Transverse colon (tissue), 4 donors: ENCODE results near the gene ZNF561. TPM values are rescaled to one million over a fixed set of nuclear protein-coding genes. Genes with fewer than 3 reads are reported as not detected.

Experiments used
- DNase-seq: peaks from one replicate; pipeline ENCODE4 v3.0.0-alpha.2; 2019
- H3K27ac ChIP-seq, 4 donors: fragments of 200-600 bp; sonication (generic); 2 replicates each; pipeline ENCODE4 v1.5.1; 2016 to 2018; ENCODE audit warnings: inconsistent platforms in 4 of 4
- H3K27me3 ChIP-seq: fragments of 200-600 bp; sonication (generic); 2 replicates; pipeline ENCODE4 v1.5.1; 2017; ENCODE audit warnings: inconsistent platforms
- H3K36me3 ChIP-seq, 4 donors: fragments of 200-600 bp; sonication (generic); 2 replicates each; pipeline ENCODE4 v1.5.1; 2017 to 2019; ENCODE audit warnings: inconsistent platforms in 4 of 4
- H3K4me1 ChIP-seq, 4 donors: fragments of 200-600 bp; sonication (generic); 2 replicates each; pipeline ENCODE4 v1.5.1; 2017 to 2020; ENCODE audit warnings: inconsistent platforms in 4 of 4
- H3K4me3 ChIP-seq, 4 donors: fragments of 200-600 bp; sonication (generic); 1 replicate in 1 of 4; 2 replicates in 3 of 4; pipeline versions ENCODE4 v1.5.1 to v1.6.1; 2017 to 2019; ENCODE audit warnings: inconsistent platforms in 4 of 4
- H3K9me3 ChIP-seq, 2 donors: fragments of 200-600 bp; sonication (generic); 2 replicates each; pipeline ENCODE4 v1.5.1; 2017 to 2019; ENCODE audit warnings: inconsistent platforms in 2 of 2
- CTCF ChIP-seq, 5 experiments: fragments of 200-600 bp in 3 of 5; fragments of 450-650 bp in 2 of 5; sonication (generic) in 3 of 5; IDR thresholded peaks; 1 replicate in 2 of 5; 2 replicates in 3 of 5; pipeline ENCODE4 v1.5.1; 2016 to 2017; ENCODE audit warnings: antibody characterized with exemption in 5 of 5, inconsistent platforms in 3 of 5, mild to moderate bottlenecking in 2 of 5, moderate library complexity in 1 of 5
- EP300 ChIP-seq: sonication (generic); formaldehyde crosslinking; IDR thresholded peaks from one replicate; pipeline ENCODE4 v1.6.1; 2017; ENCODE audit warnings: antibody characterized with exemption, low read depth
- POLR2A ChIP-seq: fragments of 450-650 bp; IDR thresholded peaks from one replicate; pipeline ENCODE4 v1.6.1; 2016; ENCODE audit warnings: antibody characterized with exemption, mild to moderate bottlenecking, moderate library complexity
- POLR2AphosphoS5 ChIP-seq, 3 donors: sonication (generic); formaldehyde crosslinking; IDR thresholded peaks; one replicate each; pipeline ENCODE4 v1.6.1; 2016; ENCODE audit warnings: antibody characterized with exemption in 3 of 3
- WGBS, 2 donors: methylation state at CpG; one replicate each; pipeline ENCODE4 v1.1.5; 2018; ENCODE audit warnings: low coverage in 1 of 2; 5-methylcytosine and 5-hydroxymethylcytosine counted together
- in situ Hi-C, 4 donors: fragments of 200-750 bp; cut with MboI; loops; one replicate each; pipeline versions ENCODE4 v1.15.0 to v1.15.1; 2017; ENCODE audit warnings: low sequenced_read_pairs in 3 of 4, low pct_ligation_motif_present in 1 of 4, low pct_unique_long_range_greater_than_20kb in 1 of 4
- intact Hi-C: fragments of 100-400 bp; cut with DNase I; formaldehyde crosslinking; loops from one replicate; pipeline ENCODE4 v1.15.1; 2023; ENCODE audit warnings: low total_unique reads
- total RNA-seq, 4 donors: library from RNA; depleted of rRNA; stranded (reverse); fragments of >200 nt; gene quantifications; one replicate each; pipeline ENCODE4 v1.1.0, GENCODE V29; 2016

The ZNF561 gene
- total RNA-seq, 4 donors from 2014 or later: 6.4 to 36.7 (median 26.0) TPM

GRCh38 chr19:9640956-9641355, 19.9 kb upstream of the ZNF561 start:
- DNase-seq: no peak
- WGBS, 2 donors: 50 to 88% methylated on average over 1 of the region's 1 CpG
- Histone ChIP-seq H3K4me3 (no peak overlapping the region), H3K9me3 (no peaks in the 10 kb centered on the region), H3K27ac (no peak overlapping the region), H3K27me3 (no peaks in the 10 kb centered on the region), H3K36me3 (no peaks in the 10 kb centered on the region), H3K4me1 (no peaks in the 10 kb centered on the region)
- intact Hi-C loops: no loop called here
- in situ Hi-C loops: no loop called here
- TF ChIP-seq EP300: no peak
- TF ChIP-seq CTCF (IDR thresholded peaks at IDR 0.05): no peak
- no peak for TF ChIP-seq POLR2AphosphoS5 (IDR thresholded peaks at IDR 0.05)
- no peak for TF ChIP-seq POLR2A

- no peak overlapping the region for H3K27ac ChIP-seq
- H3K4me3 ChIP-seq: no peak overlapping the region
- 92 to 93% methylated on average over 5 of the region's 5 CpGs for WGBS, 2 donors
- TF ChIP-seq EP300: no peak
- no peak for TF ChIP-seq POLR2A
- no peak for TF ChIP-seq POLR2AphosphoS5 (IDR thresholded peaks at IDR 0.05)
- peaks cover 0 to 3% (median 0%) of the 10 kb centered on the region in 4 donors for H3K36me3 ChIP-seq
- intact Hi-C loops: loop anchor here (5.0 kb wide), 1 partner anchor 896 kb away; no protein-coding TSS in a partner anchor
- H3K27me3 ChIP-seq: no peaks in the 10 kb centered on the region
- in situ Hi-C loops: no loop called here
- no peak for DNase-seq
- H3K9me3 ChIP-seq: peaks cover 0 to 5% of the 10 kb centered on the region in 2 donors
- H3K4me1 ChIP-seq: no peaks in the 10 kb centered on the region
These were observed 15.0 kb upstream of the ZNF561 start for GRCh38 chr19:9636018-9636417.

GRCh38 chr19:9627856-9628255, 6.8 kb upstream of the ZNF561 start:
- H3K4me3 ChIP-seq: no peak overlapping the region
- no peaks in the 10 kb centered on the region for H3K27me3 ChIP-seq
- peaks cover 0 to 3% (median 0%) of the 10 kb centered on the region in 4 donors for H3K36me3 ChIP-seq
- TF ChIP-seq CTCF (IDR thresholded peaks at IDR 0.05): no peak
- TF ChIP-seq EP300: no peak
- no peak for TF ChIP-seq POLR2A
- TF ChIP-seq POLR2AphosphoS5 (IDR thresholded peaks at IDR 0.05): no peak
- peaks cover 0 to 3% (median under 1%) of the 10 kb centered on the region in 4 donors for H3K4me1 ChIP-seq
- in situ Hi-C loops (loop anchor here in 3 of 4 donors (5.0 to 10.0 kb wide), 2 partner anchors 167 to 169 kb away; no protein-coding TSS in a partner anchor), intact Hi-C loops (no loop called here)
- no peak for DNase-seq
- no peak overlapping the region for H3K27ac ChIP-seq
- no peaks in the 10 kb centered on the region for H3K9me3 ChIP-seq
- WGBS, 2 donors: 86% methylated on average over 2 of the region's 2 CpGs; no CpG with 5 or more reads in 1 of the 2 donors

- 79 to 100% methylated on average over 1 to 2 of the region's 2 CpGs for WGBS, 2 donors
- H3K9me3 ChIP-seq: no peaks in the 10 kb centered on the region
- peak overlapping the region in 1 of 4 donors; percentile 89 for H3K27ac ChIP-seq
- TF ChIP-seq POLR2AphosphoS5 (IDR thresholded peaks at IDR 0.05): no peak
- no peak for TF ChIP-seq CTCF (IDR thresholded peaks at IDR 0.05)
- no peak for TF ChIP-seq EP300
- no peak for TF ChIP-seq POLR2A
- peaks cover 5 to 25% (median 16%) of the 10 kb centered on the region in 4 donors for H3K4me1 ChIP-seq
- peaks cover 0 to 18% (median 8%) of the 10 kb centered on the region in 4 donors for H3K36me3 ChIP-seq
- intact Hi-C loops (loop anchor here (1.0 kb wide), 1 partner anchor 164 kb away; no protein-coding TSS in a partner anchor), in situ Hi-C loops (loop anchor here in 3 of 4 donors (5.0 to 10.0 kb wide), 2 partner anchors 170 to 172 kb away; no protein-coding TSS in a partner anchor)
- H3K27me3 ChIP-seq: no peaks in the 10 kb centered on the region
- DNase-seq: no peak
- no peak overlapping the region for H3K4me3 ChIP-seq
These were observed 1.5 kb upstream of the ZNF561 start for GRCh38 chr19:9622531-9622930.
